ENCODE data around the gene ZNF385A.

The ZNF385A gene

GRCh38 chr12:54377007-54377406, 7.5 kb downstream of the ZNF385A start:
- peaks cover 31% of the 10 kb centered on the region for H3K4me1 ChIP-seq (ENCODE audit: insufficient read depth, insufficient read length)
- DNase-seq (ENCODE audit: low read depth, low spot score), result no peak

GRCh38 chr12:54376596-54376995, 7.9 kb downstream of the ZNF385A start:
- H3K36me3 ChIP-seq (ENCODE audit: insufficient read depth, insufficient read length, low read length), result peaks cover 38% of the 10 kb centered on the region
- H3K27me3 ChIP-seq (ENCODE audit: insufficient read depth, insufficient read length), result no peaks in the 10 kb centered on the region
- no peak for DNase-seq (ENCODE audit: low read depth, low spot score)
- TF ChIP-seq ZNF274 (IDR thresholded peaks at IDR 0.05; ENCODE audit: low read depth, low read length), result no peak
- no peak for TF ChIP-seq SUZ12 (IDR thresholded peaks at IDR 0.05; ENCODE audit: extremely low read depth, insufficient read depth, insufficient read length)
- TF ChIP-seq YY1 (IDR thresholded peaks at IDR 0.05; ENCODE audit: insufficient read depth, insufficient read length), result no peak
- H3K4me3 ChIP-seq (ENCODE audit: insufficient read length, low read depth), result no peak overlapping the region
- H3K4me1 ChIP-seq (ENCODE audit: insufficient read depth, insufficient read length), result peaks cover 33% of the 10 kb centered on the region
- no peaks in the 10 kb centered on the region for H3K9me3 ChIP-seq (ENCODE audit: insufficient read depth, low read length)
- no peak overlapping the region for H3K9ac ChIP-seq (ENCODE audit: insufficient read length, low read depth)

More at GRCh38 chr12:54377007-54377406, 7.5 kb downstream of the ZNF385A start:
- Histone ChIP-seq H3K9me3 (ENCODE audit: insufficient read depth, low read length) (no peaks in the 10 kb centered on the region), H3K27me3 (ENCODE audit: insufficient read depth, insufficient read length) (no peaks in the 10 kb centered on the region), H3K36me3 (ENCODE audit: insufficient read depth, insufficient read length, low read length) (peaks cover 37% of the 10 kb centered on the region), H3K9ac (ENCODE audit: insufficient read length, low read depth) (no peak overlapping the region), H3K4me3 (ENCODE audit: insufficient read length, low read depth) (no peak overlapping the region)
- no peak for TF ChIP-seq YY1 (IDR thresholded peaks at IDR 0.05; ENCODE audit: insufficient read depth, insufficient read length)
- no peak for TF ChIP-seq SUZ12 (IDR thresholded peaks at IDR 0.05; ENCODE audit: extremely low read depth, insufficient read depth, insufficient read length)
- no peak for TF ChIP-seq ZNF274 (IDR thresholded peaks at IDR 0.05; ENCODE audit: low read depth, low read length)

- peaks cover 41% of the 10 kb centered on the region for H3K36me3 ChIP-seq (ENCODE audit: insufficient read depth, insufficient read length, low read length)
- no peak for DNase-seq (ENCODE audit: low read depth, low spot score)
- TF ChIP-seq YY1 (IDR thresholded peaks at IDR 0.05; ENCODE audit: insufficient read depth, insufficient read length) (no peak), ZNF274 (IDR thresholded peaks at IDR 0.05; ENCODE audit: low read depth, low read length) (no peak), SUZ12 (IDR thresholded peaks at IDR 0.05; ENCODE audit: extremely low read depth, insufficient read depth, insufficient read length) (no peak)
- H3K4me1 ChIP-seq (ENCODE audit: insufficient read depth, insufficient read length), result peaks cover 35% of the 10 kb centered on the region
- H3K9me3 ChIP-seq (ENCODE audit: insufficient read depth, low read length), result no peaks in the 10 kb centered on the region
- H3K9ac ChIP-seq (ENCODE audit: insufficient read length, low read depth), result no peak overlapping the region
- no peaks in the 10 kb centered on the region for H3K27me3 ChIP-seq (ENCODE audit: insufficient read depth, insufficient read length)
- H3K4me3 ChIP-seq (ENCODE audit: insufficient read length, low read depth), result no peak overlapping the region
These were observed 9.3 kb downstream of the ZNF385A start for GRCh38 chr12:54375259-54375579.

- TF ChIP-seq ZNF274 (IDR thresholded peaks at IDR 0.05; ENCODE audit: low read depth, low read length) (no peak), SUZ12 (IDR thresholded peaks at IDR 0.05; ENCODE audit: extremely low read depth, insufficient read depth, insufficient read length) (no peak), YY1 (IDR thresholded peaks at IDR 0.05; ENCODE audit: insufficient read depth, insufficient read length) (no peak)
- Histone ChIP-seq H3K4me3 (ENCODE audit: insufficient read length, low read depth) (no peak overlapping the region), H3K36me3 (ENCODE audit: insufficient read depth, insufficient read length, low read length) (peaks cover 41% of the 10 kb centered on the region), H3K9ac (ENCODE audit: insufficient read length, low read depth) (no peak overlapping the region), H3K9me3 (ENCODE audit: insufficient read depth, low read length) (no peaks in the 10 kb centered on the region), H3K4me1 (ENCODE audit: insufficient read depth, insufficient read length) (peaks cover 35% of the 10 kb centered on the region), H3K27me3 (ENCODE audit: insufficient read depth, insufficient read length) (no peaks in the 10 kb centered on the region)
- no peak for DNase-seq (ENCODE audit: low read depth, low spot score)
These were observed 9.8 kb downstream of the ZNF385A start for GRCh38 chr12:54374562-54375258.

- Histone ChIP-seq H3K4me1 (ENCODE audit: insufficient read depth, insufficient read length) (peaks cover 36% of the 10 kb centered on the region), H3K9ac (ENCODE audit: insufficient read length, low read depth) (no peak overlapping the region)
These were observed 10.6 kb downstream of the ZNF385A start for GRCh38 chr12:54373649-54374561.

GRCh38 chr12:54372113-54372806, 12.3 kb downstream of the ZNF385A start:
- Histone ChIP-seq H3K27me3 (ENCODE audit: insufficient read depth, insufficient read length) (no peaks in the 10 kb centered on the region), H3K9me3 (ENCODE audit: insufficient read depth, low read length) (no peaks in the 10 kb centered on the region), H3K4me3 (ENCODE audit: insufficient read length, low read depth) (no peak overlapping the region), H3K36me3 (ENCODE audit: insufficient read depth, insufficient read length, low read length) (peaks cover 30% of the 10 kb centered on the region), H3K9ac (ENCODE audit: insufficient read length, low read depth) (no peak overlapping the region), H3K4me1 (ENCODE audit: insufficient read depth, insufficient read length) (peaks cover 28% of the 10 kb centered on the region)
- TF ChIP-seq YY1 (IDR thresholded peaks at IDR 0.05; ENCODE audit: insufficient read depth, insufficient read length) (no peak), SUZ12 (IDR thresholded peaks at IDR 0.05; ENCODE audit: extremely low read depth, insufficient read depth, insufficient read length) (no peak), ZNF274 (IDR thresholded peaks at IDR 0.05; ENCODE audit: low read depth, low read length) (no peak)
- DNase-seq (ENCODE audit: low read depth, low spot score), result no peak

More at GRCh38 chr12:54373649-54374561, 10.6 kb downstream of the ZNF385A start:
- Histone ChIP-seq H3K9me3 (ENCODE audit: insufficient read depth, low read length) (no peaks in the 10 kb centered on the region), H3K36me3 (ENCODE audit: insufficient read depth, insufficient read length, low read length) (peaks cover 41% of the 10 kb centered on the region), H3K4me3 (ENCODE audit: insufficient read length, low read depth) (no peak overlapping the region), H3K27me3 (ENCODE audit: insufficient read depth, insufficient read length) (no peaks in the 10 kb centered on the region)
- no peak for TF ChIP-seq YY1 (IDR thresholded peaks at IDR 0.05; ENCODE audit: insufficient read depth, insufficient read length)
- TF ChIP-seq SUZ12 (IDR thresholded peaks at IDR 0.05; ENCODE audit: extremely low read depth, insufficient read depth, insufficient read length), result no peak
- no peak for TF ChIP-seq ZNF274 (IDR thresholded peaks at IDR 0.05; ENCODE audit: low read depth, low read length)
- no peak for DNase-seq (ENCODE audit: low read depth, low spot score)

Data from NT2/D1 (cell line).